Measurements from ENCODE around the gene OTOP3.

OTOP3 gene

GRCh38 chr17:74977802-74978201 is 42.1 kb downstream of the OTOP3 start:
- H3K9ac ChIP-seq (ENCODE audit: low read length), result no peak overlapping the region
- H3K36me3 ChIP-seq (replicated peaks; ENCODE audit: low read depth, low read length), result no peaks in the 10 kb centered on the region
- no peak overlapping the region for H3K4me3 ChIP-seq (ENCODE audit: low read length)
- H3K4me2 ChIP-seq (ENCODE audit: low read length), result no peak overlapping the region
- peaks cover 20% of the 10 kb centered on the region for H3K27me3 ChIP-seq (ENCODE audit: low read depth, low read length)
- no peaks in the 10 kb centered on the region for H4K20me1 ChIP-seq (ENCODE audit: insufficient read depth, low read length)
- TF ChIP-seq CTCF (IDR thresholded peaks at IDR 0.05; ENCODE audit: low read depth, low read length), result no peak
- TF ChIP-seq EZH2phosphoT487 (IDR thresholded peaks at IDR 0.05; ENCODE audit: low read depth), result no peak
- H2AFZ ChIP-seq (ENCODE audit: low read depth, low read length), result no peak overlapping the region
- no peaks in the 10 kb centered on the region for H3K79me2 ChIP-seq (ENCODE audit: low read length)
- no peaks in the 10 kb centered on the region for H3K9me3 ChIP-seq (ENCODE audit: insufficient read depth, low read length)
- H3K4me1 ChIP-seq (ENCODE audit: low read length), result peaks cover 15% of the 10 kb centered on the region
- no peak overlapping the region for H3K27ac ChIP-seq (ENCODE audit: low read length)

DNA sequence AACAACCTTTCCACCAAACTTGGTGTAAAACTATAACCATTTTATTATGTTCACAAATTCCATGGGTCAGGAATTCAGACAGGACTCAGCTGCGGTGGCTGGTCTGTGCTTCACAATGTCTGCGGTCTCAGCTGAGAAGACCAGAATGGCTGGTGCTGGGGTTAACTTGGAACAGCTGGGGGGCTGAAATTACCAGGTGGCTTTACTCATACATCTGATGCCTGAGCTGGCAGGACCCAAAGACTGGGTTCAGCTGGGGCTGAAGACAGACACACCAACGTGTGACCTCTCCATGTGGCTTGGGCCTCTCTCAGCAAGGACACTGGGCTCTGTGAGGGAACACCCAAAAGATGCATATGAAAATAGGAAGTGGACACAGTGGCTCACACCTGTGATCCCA is 42.5 kb downstream of the OTOP3 start:
- no peak overlapping the region for H3K4me3 ChIP-seq (ENCODE audit: low read length)
- no peak overlapping the region for H2AFZ ChIP-seq (ENCODE audit: low read depth, low read length)
- H3K27me3 ChIP-seq (ENCODE audit: low read depth, low read length), result peaks cover 16% of the 10 kb centered on the region
- no peaks in the 10 kb centered on the region for H3K9me3 ChIP-seq (ENCODE audit: insufficient read depth, low read length)
- peaks cover 11% of the 10 kb centered on the region for H3K4me1 ChIP-seq (ENCODE audit: low read length)
- no peaks in the 10 kb centered on the region for H3K79me2 ChIP-seq (ENCODE audit: low read length)
- H4K20me1 ChIP-seq (ENCODE audit: insufficient read depth, low read length), result no peaks in the 10 kb centered on the region
- no peaks in the 10 kb centered on the region for H3K36me3 ChIP-seq (replicated peaks; ENCODE audit: low read depth, low read length)
- no peak overlapping the region for H3K9ac ChIP-seq (ENCODE audit: low read length)
- H3K27ac ChIP-seq (ENCODE audit: low read length), result no peak overlapping the region
- no peak overlapping the region for H3K4me2 ChIP-seq (ENCODE audit: low read length)
- TF ChIP-seq CTCF (IDR thresholded peaks at IDR 0.05; ENCODE audit: low read depth, low read length) (no peak), EZH2phosphoT487 (IDR thresholded peaks at IDR 0.05; ENCODE audit: low read depth) (no peak)

GRCh38 chr17:74979408-74980146 is 43.9 kb downstream of the OTOP3 start:
- Histone ChIP-seq H4K20me1 (ENCODE audit: insufficient read depth, low read length) (no peaks in the 10 kb centered on the region), H3K36me3 (replicated peaks; ENCODE audit: low read depth, low read length) (no peaks in the 10 kb centered on the region), H3K9ac (ENCODE audit: low read length) (no peak overlapping the region), H3K27ac (ENCODE audit: low read length) (no peak overlapping the region), H3K4me1 (ENCODE audit: low read length) (peaks cover 11% of the 10 kb centered on the region), H3K4me2 (ENCODE audit: low read length) (no peak overlapping the region), H2AFZ (ENCODE audit: low read depth, low read length) (no peak overlapping the region), H3K9me3 (ENCODE audit: insufficient read depth, low read length) (no peaks in the 10 kb centered on the region), H3K79me2 (ENCODE audit: low read length) (no peaks in the 10 kb centered on the region), H3K4me3 (ENCODE audit: low read length) (no peak overlapping the region), H3K27me3 (ENCODE audit: low read depth, low read length) (peaks cover 12% of the 10 kb centered on the region)
- no peak for TF ChIP-seq CTCF (IDR thresholded peaks at IDR 0.05; ENCODE audit: low read depth, low read length)
- no peak for TF ChIP-seq EZH2phosphoT487 (IDR thresholded peaks at IDR 0.05; ENCODE audit: low read depth)

DNA sequence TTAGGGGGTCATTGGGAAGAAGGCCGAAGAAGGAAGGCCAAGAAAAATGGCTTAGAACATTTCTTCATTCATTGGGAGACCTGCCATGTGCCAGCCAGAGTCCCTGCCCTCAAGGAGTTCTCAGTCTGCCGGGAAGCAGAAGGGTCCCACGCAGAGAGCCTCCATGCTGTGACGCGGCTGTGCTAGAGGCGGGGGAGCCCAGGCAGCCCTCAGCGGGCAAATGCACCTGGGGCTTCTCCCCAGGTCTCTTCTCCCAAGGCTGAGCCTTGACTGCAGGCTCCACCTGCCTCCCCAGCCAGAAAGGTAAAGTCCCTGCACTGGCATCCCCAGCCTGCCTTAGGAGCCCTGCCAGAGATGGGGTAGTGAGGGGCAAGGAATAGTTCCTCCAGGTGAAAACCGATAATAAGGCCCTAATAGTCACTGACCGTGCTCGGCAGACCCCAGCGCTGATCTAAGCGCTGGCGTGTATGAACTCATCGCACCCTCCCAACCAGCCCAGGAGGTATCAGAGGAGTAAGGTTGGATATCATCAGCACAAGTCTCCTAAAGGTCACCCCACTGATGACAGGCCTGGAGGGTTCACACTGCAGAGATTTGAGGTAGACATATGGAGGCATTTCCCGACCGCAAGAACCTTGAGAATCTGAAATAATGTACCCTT is 45.8 kb downstream of the OTOP3 start:
- no peak overlapping the region for H3K27ac ChIP-seq (ENCODE audit: low read length)
- H3K4me2 ChIP-seq (ENCODE audit: low read length), result peak overlapping the region; percentile 97
- H2AFZ ChIP-seq (ENCODE audit: low read depth, low read length), result peak overlapping the region; percentile 97
- TF ChIP-seq CTCF (IDR thresholded peaks at IDR 0.05; ENCODE audit: low read depth, low read length) (no peak), EZH2phosphoT487 (IDR thresholded peaks at IDR 0.05; ENCODE audit: low read depth) (no peak)
- no peaks in the 10 kb centered on the region for H4K20me1 ChIP-seq (ENCODE audit: insufficient read depth, low read length)
- H3K9me3 ChIP-seq (ENCODE audit: insufficient read depth, low read length), result no peaks in the 10 kb centered on the region
- peak overlapping the region; percentile 94 for H3K4me3 ChIP-seq (ENCODE audit: low read length)
- no peaks in the 10 kb centered on the region for H3K79me2 ChIP-seq (ENCODE audit: low read length)
- H3K36me3 ChIP-seq (replicated peaks; ENCODE audit: low read depth, low read length), result no peaks in the 10 kb centered on the region
- H3K4me1 ChIP-seq (ENCODE audit: low read length), result peaks cover 13% of the 10 kb centered on the region
- peak overlapping the region; percentile 83 for H3K9ac ChIP-seq (ENCODE audit: low read length)
- peaks cover 14% of the 10 kb centered on the region for H3K27me3 ChIP-seq (ENCODE audit: low read depth, low read length)

All from OCI-LY3 (cell line).